ENCODE measurements around the gene MCF2L.

Gene MCF2L

GRCh38 chr13:112979406-112979902 is 10.4 kb downstream of the MCF2L start:
- in situ Hi-C loops (cut with HindIII; ENCODE audit: low sequenced_read_pairs): no loop called here

- in situ Hi-C loops (cut with HindIII; ENCODE audit: low sequenced_read_pairs): no loop called here
Observed at GRCh38 chr13:112980434-112980833, 11.4 kb downstream of the MCF2L start.

GRCh38 chr13:112981451-112981850 is 12.4 kb downstream of the MCF2L start:
- in situ Hi-C loops (cut with HindIII; ENCODE audit: low sequenced_read_pairs): no loop called here

GRCh38 chr13:112982281-112983041 is 13.4 kb downstream of the MCF2L start:
- in situ Hi-C loops (cut with HindIII; ENCODE audit: low sequenced_read_pairs): no loop called here

GRCh38 chr13:112983042-112983305 is 14.0 kb downstream of the MCF2L start:
- in situ Hi-C loops (cut with HindIII; ENCODE audit: low sequenced_read_pairs): no loop called here

GRCh38 chr13:112983428-112984196 is 14.6 kb downstream of the MCF2L start:
- in situ Hi-C loops (cut with HindIII; ENCODE audit: low sequenced_read_pairs): no loop called here

- in situ Hi-C loops (cut with HindIII; ENCODE audit: low sequenced_read_pairs): no loop called here
Observed at GRCh38 chr13:112984501-112984900, 15.5 kb downstream of the MCF2L start.

GRCh38 chr13:112984954-112985802 is 16.2 kb downstream of the MCF2L start:
- in situ Hi-C loops (cut with HindIII; ENCODE audit: low sequenced_read_pairs): no loop called here

- in situ Hi-C loops (cut with HindIII; ENCODE audit: low sequenced_read_pairs): no loop called here
Observed at GRCh38 chr13:112985803-112986408, 16.9 kb downstream of the MCF2L start.

- in situ Hi-C loops (cut with HindIII; ENCODE audit: low sequenced_read_pairs): no loop called here
Observed at GRCh38 chr13:112986470-112986869, 17.5 kb downstream of the MCF2L start.

- in situ Hi-C loops (cut with HindIII; ENCODE audit: low sequenced_read_pairs): no loop called here
Observed at GRCh38 chr13:112986946-112987681, 18.1 kb downstream of the MCF2L start.

GRCh38 chr13:112987682-112988024 is 18.6 kb downstream of the MCF2L start:
- in situ Hi-C loops (cut with HindIII; ENCODE audit: low sequenced_read_pairs): no loop called here

- in situ Hi-C loops (cut with HindIII; ENCODE audit: low sequenced_read_pairs): no loop called here
Observed at GRCh38 chr13:112990783-112991182, 21.8 kb downstream of the MCF2L start.

GRCh38 chr13:112991609-112992008 is 22.6 kb downstream of the MCF2L start:
- in situ Hi-C loops (cut with HindIII; ENCODE audit: low sequenced_read_pairs): no loop called here

- in situ Hi-C loops (cut with HindIII; ENCODE audit: low sequenced_read_pairs): no loop called here
Observed at GRCh38 chr13:112992931-112993680, 24.1 kb downstream of the MCF2L start.

- in situ Hi-C loops (cut with HindIII; ENCODE audit: low sequenced_read_pairs): no loop called here
Observed at GRCh38 chr13:112994084-112994780, 25.2 kb downstream of the MCF2L start.

GRCh38 chr13:112994781-112995355 is 25.9 kb downstream of the MCF2L start:
- in situ Hi-C loops (cut with HindIII; ENCODE audit: low sequenced_read_pairs): no loop called here

GRCh38 chr13:112995395-112996191 is 26.6 kb downstream of the MCF2L start:
- in situ Hi-C loops (cut with HindIII; ENCODE audit: low sequenced_read_pairs): no loop called here
